Esophagus squamous epithelium (tissue), 4 donors: ENCODE measurements around the gene MSANTD3.

Source experiments
- POLR2A ChIP-seq, 4 donors: fragments of 450-650 bp; IDR thresholded peaks; one replicate each; pipeline ENCODE4 v1.6.1; 2017; ENCODE audit warnings: antibody characterized with exemption in 4 of 4, mild to moderate bottlenecking in 4 of 4, moderate library complexity in 3 of 4
- TF ChIP-seq, protein P1 (sequence below), 6 experiments: fragments of 450-650 bp in 4 of 6; fragments of 200-600 bp in 2 of 6; sonication (generic) in 2 of 6; IDR thresholded peaks; one replicate each; pipeline ENCODE4 v1.5.1; 2016 to 2019; ENCODE audit warnings: antibody characterized with exemption in 6 of 6, mild to moderate bottlenecking in 4 of 6, moderate library complexity in 4 of 6

DNA sequence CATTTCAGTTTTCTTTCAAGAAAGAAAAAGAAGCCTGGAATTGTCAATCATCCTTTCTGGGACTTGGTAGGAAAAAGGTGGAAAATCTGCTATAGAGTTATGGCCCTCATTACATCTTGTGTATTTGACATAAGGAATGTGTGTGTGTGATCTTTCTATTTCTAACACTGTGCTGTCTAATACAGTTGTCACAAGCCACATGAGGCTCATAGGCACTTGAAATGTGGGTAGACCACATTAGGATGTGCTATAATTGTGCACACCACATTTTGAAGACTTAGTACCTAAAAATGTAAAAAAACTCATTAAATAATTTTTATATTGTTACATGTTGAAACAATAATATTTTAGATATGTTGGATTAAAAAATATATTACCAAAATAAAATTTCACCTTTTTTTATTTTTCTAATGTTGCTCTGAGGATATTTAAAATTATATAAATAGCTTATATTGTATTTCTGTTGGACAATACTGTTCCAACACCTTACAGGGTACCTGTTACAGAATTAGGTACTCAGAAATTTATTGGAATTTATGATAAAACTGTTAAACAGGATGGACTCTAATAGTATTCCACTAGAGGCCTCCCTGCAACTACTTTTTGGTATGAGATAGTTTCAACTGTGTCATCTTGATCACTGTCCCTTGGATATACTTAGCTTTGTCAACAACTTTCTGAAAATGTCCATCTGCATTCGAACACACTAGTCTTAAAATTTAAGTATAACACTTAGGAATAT, 18.4 kb downstream of the MSANTD3 start:
- TF ChIP-seq, protein P1, sequence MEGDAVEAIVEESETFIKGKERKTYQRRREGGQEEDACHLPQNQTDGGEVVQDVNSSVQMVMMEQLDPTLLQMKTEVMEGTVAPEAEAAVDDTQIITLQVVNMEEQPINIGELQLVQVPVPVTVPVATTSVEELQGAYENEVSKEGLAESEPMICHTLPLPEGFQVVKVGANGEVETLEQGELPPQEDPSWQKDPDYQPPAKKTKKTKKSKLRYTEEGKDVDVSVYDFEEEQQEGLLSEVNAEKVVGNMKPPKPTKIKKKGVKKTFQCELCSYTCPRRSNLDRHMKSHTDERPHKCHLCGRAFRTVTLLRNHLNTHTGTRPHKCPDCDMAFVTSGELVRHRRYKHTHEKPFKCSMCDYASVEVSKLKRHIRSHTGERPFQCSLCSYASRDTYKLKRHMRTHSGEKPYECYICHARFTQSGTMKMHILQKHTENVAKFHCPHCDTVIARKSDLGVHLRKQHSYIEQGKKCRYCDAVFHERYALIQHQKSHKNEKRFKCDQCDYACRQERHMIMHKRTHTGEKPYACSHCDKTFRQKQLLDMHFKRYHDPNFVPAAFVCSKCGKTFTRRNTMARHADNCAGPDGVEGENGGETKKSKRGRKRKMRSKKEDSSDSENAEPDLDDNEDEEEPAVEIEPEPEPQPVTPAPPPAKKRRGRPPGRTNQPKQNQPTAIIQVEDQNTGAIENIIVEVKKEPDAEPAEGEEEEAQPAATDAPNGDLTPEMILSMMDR (IDR thresholded peaks at IDR 0.05), result no peak
- no peak for TF ChIP-seq POLR2A (IDR thresholded peaks at IDR 0.05)
